Natural killer cell (primary cell): Measurements from ENCODE around the gene ARHGAP26. TPM values are rescaled to one million over a fixed set of nuclear protein-coding genes. Genes with fewer than 3 reads are reported as not detected.

ENCODE experiments used
- ATAC-seq, 3 donors: fragments of 150-1000 bp in 2 of 3; fragments of 200-7000 bp in 1 of 3; cut with Tn5 transposase; 1 replicate in 1 of 3; 2 replicates in 2 of 3; pipeline ENCODE4 v1.10.0; 2021; ENCODE audit warnings: mild to moderate bottlenecking in 2 of 3, moderate library complexity in 2 of 3
- DNase-seq, 2 donors: peaks; one replicate each; pipeline versions ENCODE4 v3.0.0 to v3.0.0-alpha.2; 2013 to 2021; ENCODE audit warnings: mixed read lengths in 1 of 2
- H3K27ac ChIP-seq: one replicate; pipeline ENCODE4 v1.5.1; 2013; ENCODE audit warnings: mild to moderate bottlenecking, low read length
- H3K27me3 ChIP-seq: one replicate; pipeline ENCODE4 v1.6.1; 2013; ENCODE audit warnings: low read length; ENCODE audit not compliant: control insufficient read depth, insufficient read depth
- H3K36me3 ChIP-seq: one replicate; pipeline ENCODE4 v1.6.1; 2013; ENCODE audit warnings: low read length; ENCODE audit not compliant: control insufficient read depth, insufficient read depth
- H3K4me1 ChIP-seq: one replicate; pipeline ENCODE4 v1.6.1; 2013; ENCODE audit warnings: low read length; ENCODE audit not compliant: control insufficient read depth, insufficient read depth
- H3K4me3 ChIP-seq: one replicate; pipeline ENCODE4 v1.5.1; 2013; ENCODE audit warnings: low read length
- H3K9me3 ChIP-seq: one replicate; pipeline ENCODE4 v1.6.1; 2013; ENCODE audit warnings: low read length; ENCODE audit not compliant: control insufficient read depth, insufficient read depth
- H3K27ac Mint-ChIP-seq, 2 donors: one replicate each; pipeline ENCODE4 v1.8.0; 2022; ENCODE audit warnings: mild to moderate bottlenecking in 2 of 2, mixed read lengths in 2 of 2, moderate library complexity in 1 of 2
- H3K27me3 Mint-ChIP-seq, 2 donors: one replicate each; pipeline ENCODE4 v1.8.0; 2022; ENCODE audit warnings: low read depth in 2 of 2, mixed read lengths in 2 of 2
- H3K36me3 Mint-ChIP-seq: one replicate; pipeline ENCODE4 v1.8.0; 2022; ENCODE audit warnings: mixed read lengths
- H3K4me1 Mint-ChIP-seq, 2 donors: one replicate each; pipeline ENCODE4 v1.8.0; 2022; ENCODE audit warnings: mixed read lengths in 2 of 2
- H3K4me3 Mint-ChIP-seq: one replicate; pipeline ENCODE4 v1.8.0; 2022; ENCODE audit warnings: mild to moderate bottlenecking, moderate library complexity, mixed read lengths
- H3K9me3 Mint-ChIP-seq, 2 donors: one replicate each; pipeline ENCODE4 v1.8.0; 2022; ENCODE audit warnings: mixed read lengths in 2 of 2
- CTCF ChIP-seq: fragments of 200-600 bp; IDR thresholded peaks from one replicate; pipeline ENCODE4 v1.8.0; 2022; ENCODE audit warnings: antibody characterized with exemption
- WGBS: methylation state at CpG from one replicate; pipeline ENCODE4 v1.1.7; 2013; ENCODE audit warnings: missing lambda C conversion rate; ENCODE audit not compliant: insufficient coverage; 5-methylcytosine and 5-hydroxymethylcytosine counted together
- intact Hi-C: fragments of 100-400 bp; cut with micrococcal nuclease; formaldehyde crosslinking; loops from one replicate; pipeline ENCODE4 v1.14.2; 2022
- total RNA-seq, 4 donors: library from RNA; stranded (reverse); fragments of 120-200 nt in 1 of 4; gene quantifications; one replicate each; pipeline versions ENCODE4 v1.2.3 to v1.2.4, GENCODE V29; 2013 to 2022

The ARHGAP26 gene
- total RNA-seq, 3 donors from 2014 or later (not counting 1 experiment from before 2014, with no cell fraction given), result 153 to 159 (median 158) TPM

- H3K4me1 ChIP-seq, result peaks cover 30% of the 10 kb centered on the region
- Mint-ChIP-seq H3K36me3 (peaks cover 1% of the 10 kb centered on the region), H3K27ac (peak overlapping the region; percentile 92 to 95), H3K4me3 (peak overlapping the region; percentile 59), H3K4me1 (peaks cover 66 to 71% of the 10 kb centered on the region in 2 donors), H3K9me3 (no peaks in the 10 kb centered on the region), H3K27me3 (no peaks in the 10 kb centered on the region)
- H3K4me3 ChIP-seq, result no peak overlapping the region
- H3K27me3 ChIP-seq, result no peaks in the 10 kb centered on the region
- intact Hi-C loops, result loop anchor here (10.0 kb wide), 1 partner anchor 296 kb away; no protein-coding TSS in a partner anchor
- TF ChIP-seq CTCF, result no peak
- ATAC-seq (no peak), DNase-seq (peak in 1 of 2 donors; percentile 32)
- peaks cover 22% of the 10 kb centered on the region for H3K36me3 ChIP-seq
- 76% methylated on average over 3 of the region's 3 CpGs for WGBS
- H3K27ac ChIP-seq, result no peak overlapping the region
- H3K9me3 ChIP-seq, result no peaks in the 10 kb centered on the region
Observed at GRCh38 chr5:143220748-143221251, 450.6 kb downstream of the ARHGAP26 start.

- H3K4me1 ChIP-seq, result peaks cover 30% of the 10 kb centered on the region
- intact Hi-C loops, result loop anchor here (2.0 to 10.0 kb wide), 3 partner anchors 180 to 298 kb away; partner anchors contain the start of gene NR3C1
- peak; percentile 77 to 80 (median 80) for ATAC-seq
- no peak overlapping the region for H3K4me3 ChIP-seq
- Mint-ChIP-seq H3K4me3 (peak overlapping the region; percentile 70), H3K36me3 (no peaks in the 10 kb centered on the region), H3K27me3 (no peaks in the 10 kb centered on the region), H3K27ac (peak overlapping the region; percentile 92 to 95), H3K9me3 (no peaks in the 10 kb centered on the region), H3K4me1 (peaks cover 69 to 70% of the 10 kb centered on the region in 2 donors)
- no peaks in the 10 kb centered on the region for H3K27me3 ChIP-seq
- no peak for TF ChIP-seq CTCF
- peak overlapping the region; percentile 86 for H3K27ac ChIP-seq
- peak; percentile 60 to 89 for DNase-seq
- no peaks in the 10 kb centered on the region for H3K9me3 ChIP-seq
- H3K36me3 ChIP-seq, result peaks cover 10% of the 10 kb centered on the region
- 3% methylated on average over 16 of the region's 16 CpGs for WGBS
Observed at GRCh38 chr5:143222287-143223231, 452.4 kb downstream of the ARHGAP26 start.

DNA sequence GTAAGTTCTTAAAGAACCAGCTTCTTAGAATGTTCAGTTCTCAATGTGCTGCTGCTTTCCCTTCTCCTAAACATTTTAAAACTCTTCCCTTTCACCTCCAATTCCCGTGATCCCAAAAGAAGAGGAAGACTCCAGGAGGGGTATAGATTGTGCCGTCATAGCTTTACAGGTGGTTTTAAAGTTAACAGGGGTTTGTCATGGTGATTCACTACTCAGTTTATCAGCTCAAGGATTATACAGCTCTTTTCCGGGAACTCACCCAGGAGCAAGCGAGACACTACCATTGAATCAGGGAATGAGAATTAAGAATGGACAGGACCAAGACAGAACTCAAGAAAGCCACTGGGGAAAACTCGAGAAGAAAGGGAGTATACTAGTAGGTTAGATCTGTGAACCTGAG is 454.5 kb downstream of the ARHGAP26 start:
- peaks cover 38% of the 10 kb centered on the region for H3K4me1 ChIP-seq
- WGBS, result 100% methylated on average over 5 of the region's 5 CpGs
- no peak for ATAC-seq

More for the DNA sequence above, 454.5 kb downstream of the ARHGAP26 start:
- Mint-ChIP-seq H3K4me1 (peaks cover 64% of the 10 kb centered on the region in 2 donors), H3K27me3 (no peaks in the 10 kb centered on the region), H3K4me3 (no peak overlapping the region), H3K27ac (peak overlapping the region; percentile 92 to 95), H3K36me3 (no peaks in the 10 kb centered on the region), H3K9me3 (no peaks in the 10 kb centered on the region)
- DNase-seq, result no peak
- intact Hi-C loops, result loop anchor here (10.0 kb wide), 1 partner anchor 300 kb away; no protein-coding TSS in a partner anchor
- peaks cover 6% of the 10 kb centered on the region for H3K36me3 ChIP-seq
- no peak for TF ChIP-seq CTCF
- no peaks in the 10 kb centered on the region for H3K27me3 ChIP-seq
- H3K27ac ChIP-seq, result no peak overlapping the region
- no peaks in the 10 kb centered on the region for H3K9me3 ChIP-seq
- H3K4me3 ChIP-seq, result no peak overlapping the region
